GM21360 (cell line): Measurements from ENCODE around the gene THEMIS2.
"Not testable (repeated sequence)": the region's sequence is repeated elsewhere in the genome, so short reads cannot be mapped to it uniquely, and the experiment has no call there.

Source experiments
- ATAC-seq: cut with Tn5 transposase; IDR thresholded peaks from one replicate; pipeline ENCODE4 v1.9.1; 2021; ENCODE audit warnings: mild to moderate bottlenecking, moderate library complexity; ENCODE audit not compliant: unreplicated experiment

The THEMIS2 gene

GRCh38 chr1:27862671-27863537, 9.4 kb upstream of the THEMIS2 start:
- no peak for ATAC-seq

- no peak for ATAC-seq
Measured at GRCh38 chr1:27863538-27863915, 8.8 kb upstream of the THEMIS2 start.

- ATAC-seq: no peak
Measured at GRCh38 chr1:27864264-27864895, 8.0 kb upstream of the THEMIS2 start.

GRCh38 chr1:27865821-27866220, 6.5 kb upstream of the THEMIS2 start:
- ATAC-seq: no peak

- no peak for ATAC-seq
Measured at GRCh38 chr1:27868556-27868931, 3.8 kb upstream of the THEMIS2 start.

- no peak for ATAC-seq
Measured at GRCh38 chr1:27868932-27869718, 3.2 kb upstream of the THEMIS2 start.

- no peak for ATAC-seq
Measured at GRCh38 chr1:27869719-27870085, 2.6 kb upstream of the THEMIS2 start.

GRCh38 chr1:27871076-27871475, 1.3 kb upstream of the THEMIS2 start:
- not testable (repeated sequence) for ATAC-seq

- ATAC-seq: peak; percentile 9
Measured at GRCh38 chr1:27872802-27873551, 633 bp downstream of the THEMIS2 start.

GRCh38 chr1:27873671-27874384, 1.5 kb downstream of the THEMIS2 start:
- ATAC-seq: no peak

- ATAC-seq: no peak
Measured at GRCh38 chr1:27876341-27877114, 4.2 kb downstream of the THEMIS2 start.

GRCh38 chr1:27877115-27877416, 4.7 kb downstream of the THEMIS2 start:
- no peak for ATAC-seq

GRCh38 chr1:27878039-27878438, 5.7 kb downstream of the THEMIS2 start:
- no peak for ATAC-seq

GRCh38 chr1:27878787-27879335, 6.5 kb downstream of the THEMIS2 start:
- ATAC-seq: no peak

GRCh38 chr1:27879374-27880082, 7.2 kb downstream of the THEMIS2 start:
- ATAC-seq: no peak

GRCh38 chr1:27882543-27882903, 10.2 kb downstream of the THEMIS2 start:
- ATAC-seq: no peak

- no peak for ATAC-seq
Measured at GRCh38 chr1:27883536-27883935, 11.2 kb downstream of the THEMIS2 start.

GRCh38 chr1:27884006-27884954, 11.9 kb downstream of the THEMIS2 start:
- ATAC-seq: peak; percentile 50
